HG02571 (cell line): Measurements from ENCODE around the gene NOL12.
"Not testable (repeated sequence)": the region's sequence is repeated elsewhere in the genome, so short reads cannot be mapped to it uniquely, and the experiment has no call there.

Source experiments
- ATAC-seq: cut with Tn5 transposase; IDR thresholded peaks from one replicate; pipeline ENCODE4 v1.9.1; 2021; ENCODE audit warnings: mild to moderate bottlenecking, moderate library complexity; ENCODE audit not compliant: unreplicated experiment

The NOL12 gene

GRCh38 chr22:37710675-37711074 is 24.5 kb downstream of the NOL12 start:
- ATAC-seq = no peak

GRCh38 chr22:37711490-37711889 is 25.3 kb downstream of the NOL12 start:
- no peak for ATAC-seq

GRCh38 chr22:37713761-37714160 is 27.6 kb downstream of the NOL12 start:
- no peak for ATAC-seq

GRCh38 chr22:37714634-37715033 is 28.5 kb downstream of the NOL12 start:
- ATAC-seq = no peak

DNA sequence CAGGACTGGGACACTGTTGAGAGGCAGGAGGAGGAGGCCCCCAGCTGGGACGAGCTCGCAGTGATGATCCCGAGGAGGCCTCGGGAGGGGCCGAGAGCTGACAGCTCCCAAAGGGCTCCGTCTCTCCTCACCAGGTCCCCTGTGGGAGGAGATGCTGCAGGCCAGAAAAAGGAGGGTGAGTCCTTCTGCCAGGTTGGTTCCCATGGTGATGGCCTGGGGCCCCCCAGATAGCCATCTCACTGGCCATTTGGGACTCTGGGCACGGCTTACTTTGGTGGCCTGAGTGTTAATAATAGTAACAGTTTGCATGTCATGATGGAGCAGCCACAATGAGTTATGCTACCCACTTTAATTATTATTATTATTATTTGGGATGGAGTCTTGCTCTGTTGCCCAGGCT is 29.6 kb downstream of the NOL12 start:
- no peak for ATAC-seq

GRCh38 chr22:37716708-37717107 is 30.6 kb downstream of the NOL12 start:
- no peak for ATAC-seq

GRCh38 chr22:37717235-37717634 is 31.1 kb downstream of the NOL12 start:
- not testable (repeated sequence) for ATAC-seq

DNA sequence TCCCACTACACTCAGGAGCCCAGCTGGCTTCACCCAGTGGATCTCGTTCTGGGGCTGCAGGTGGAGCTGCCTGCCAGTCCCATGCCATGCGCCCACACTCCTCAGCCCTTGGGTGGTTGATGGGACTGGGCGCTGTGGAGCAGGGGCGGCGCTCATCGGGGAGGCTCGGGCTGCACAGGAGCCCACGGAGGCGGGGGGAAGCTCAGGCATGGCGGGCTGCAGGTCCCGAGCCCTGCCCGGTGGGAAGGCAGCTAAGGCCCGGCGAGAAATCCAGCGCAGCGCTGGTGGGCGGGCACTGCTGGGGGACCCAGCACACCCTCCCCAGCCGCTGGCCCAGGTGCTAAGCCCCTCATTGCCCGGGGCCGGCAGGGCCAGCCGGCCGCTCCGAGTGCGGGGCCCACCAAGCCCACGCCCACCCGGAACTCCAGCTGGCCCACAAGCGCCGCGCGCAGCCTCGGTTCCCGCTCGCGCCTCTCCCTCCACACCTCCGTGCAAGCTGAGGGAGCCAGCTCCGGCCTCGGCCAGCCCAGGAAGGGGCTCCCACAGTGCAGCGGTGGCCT is 31.7 kb downstream of the NOL12 start:
- not testable (repeated sequence) for ATAC-seq

- ATAC-seq = no peak
These were observed 39.6 kb downstream of the NOL12 start for GRCh38 chr22:37725551-37726240.

DNA sequence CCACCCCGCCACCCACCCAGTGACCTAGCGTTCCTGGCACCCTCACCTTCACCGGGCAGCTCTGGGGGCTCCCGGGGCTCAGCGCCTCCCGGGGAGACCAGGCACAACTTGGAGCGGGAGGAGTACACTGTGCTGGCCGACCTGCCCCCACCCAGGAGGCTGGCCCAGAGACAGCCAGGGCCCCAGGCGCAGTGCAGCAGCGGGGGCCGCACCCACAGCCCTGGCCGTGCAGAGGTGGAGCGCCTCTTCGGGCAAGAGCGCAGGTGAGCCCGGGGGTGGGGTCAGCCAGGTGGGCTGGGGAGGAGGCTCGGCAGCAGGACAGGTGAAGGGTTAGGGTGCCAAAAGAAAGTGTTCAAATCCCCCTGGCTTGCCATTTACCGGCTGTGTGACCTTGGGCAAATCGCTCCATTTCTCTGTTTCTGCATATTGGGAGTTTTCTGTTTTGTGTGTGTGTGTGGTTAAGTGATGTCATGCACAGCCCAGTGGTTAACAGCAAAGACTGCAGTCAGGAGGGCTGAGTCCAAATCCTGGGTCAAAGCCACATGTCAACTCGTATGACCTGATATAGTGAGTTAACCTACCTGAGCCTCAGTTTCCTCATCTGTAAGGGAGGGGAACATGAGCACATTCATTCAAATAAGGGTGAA is 40.2 kb downstream of the NOL12 start:
- no peak for ATAC-seq

- no peak for ATAC-seq
These were observed 42.5 kb downstream of the NOL12 start for GRCh38 chr22:37728620-37729019.

- ATAC-seq = no peak
These were observed 45.8 kb downstream of the NOL12 start for GRCh38 chr22:37731804-37732471.

GRCh38 chr22:37732699-37733607 is 46.8 kb downstream of the NOL12 start:
- ATAC-seq = no peak

DNA sequence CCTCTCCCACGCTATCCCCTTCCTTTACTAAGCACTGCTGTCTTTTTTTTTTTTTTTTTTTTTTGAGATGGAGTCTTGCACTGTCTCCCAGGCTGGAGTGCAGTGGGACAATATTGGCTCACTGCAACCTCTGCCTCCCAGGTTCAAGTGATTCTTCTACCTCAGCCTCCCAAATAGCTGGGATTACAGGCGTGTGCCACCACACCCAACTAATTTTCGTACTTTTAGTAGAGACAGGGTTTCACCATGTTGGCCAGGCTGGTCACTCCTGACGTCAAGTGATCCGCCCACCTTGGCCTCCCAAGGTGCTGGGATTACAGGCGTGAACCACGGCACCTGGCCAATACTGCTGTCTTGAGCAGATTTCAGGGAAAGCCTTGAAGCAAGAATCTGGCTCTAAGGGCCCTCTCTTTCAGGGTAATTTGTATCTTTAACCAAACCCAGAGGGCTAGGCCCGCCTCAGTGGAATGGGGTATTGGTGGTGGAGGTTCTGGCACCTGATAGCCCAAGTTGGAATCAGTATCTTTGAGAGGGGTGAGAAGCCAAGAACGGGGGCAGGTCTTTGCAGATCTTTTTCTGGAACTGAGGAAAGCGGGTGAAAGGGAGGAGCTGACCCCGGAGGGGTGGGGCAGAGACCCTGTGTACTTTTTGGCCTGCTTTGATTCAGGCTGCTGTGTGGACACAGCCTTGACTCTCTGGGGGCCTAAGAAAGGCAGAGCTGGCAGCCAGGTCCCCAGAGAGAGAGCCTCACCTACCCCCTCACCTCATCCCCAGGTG is 47.7 kb downstream of the NOL12 start:
- no peak for ATAC-seq

DNA sequence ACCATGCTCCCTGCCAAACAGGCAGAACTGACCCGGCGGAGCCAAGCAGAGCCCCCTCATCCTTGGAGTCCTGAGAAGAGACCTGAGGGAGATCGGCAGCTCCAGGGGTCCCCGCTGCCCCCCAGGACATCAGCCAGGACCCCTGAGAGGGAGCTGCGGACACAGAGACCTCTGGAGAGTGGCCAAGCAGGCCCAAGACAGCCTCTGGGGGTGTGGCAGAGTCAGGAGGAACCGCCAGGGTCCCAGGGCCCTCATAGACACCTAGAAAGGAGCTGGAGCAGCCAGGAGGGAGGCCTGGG is 48.2 kb downstream of the NOL12 start:
- ATAC-seq = no peak

- ATAC-seq = no peak
These were observed 48.9 kb downstream of the NOL12 start for GRCh38 chr22:37734964-37735451.

GRCh38 chr22:37739035-37739434 is 52.9 kb downstream of the NOL12 start:
- ATAC-seq = no peak

GRCh38 chr22:37739611-37740049 is 53.5 kb downstream of the NOL12 start:
- ATAC-seq = no peak

DNA sequence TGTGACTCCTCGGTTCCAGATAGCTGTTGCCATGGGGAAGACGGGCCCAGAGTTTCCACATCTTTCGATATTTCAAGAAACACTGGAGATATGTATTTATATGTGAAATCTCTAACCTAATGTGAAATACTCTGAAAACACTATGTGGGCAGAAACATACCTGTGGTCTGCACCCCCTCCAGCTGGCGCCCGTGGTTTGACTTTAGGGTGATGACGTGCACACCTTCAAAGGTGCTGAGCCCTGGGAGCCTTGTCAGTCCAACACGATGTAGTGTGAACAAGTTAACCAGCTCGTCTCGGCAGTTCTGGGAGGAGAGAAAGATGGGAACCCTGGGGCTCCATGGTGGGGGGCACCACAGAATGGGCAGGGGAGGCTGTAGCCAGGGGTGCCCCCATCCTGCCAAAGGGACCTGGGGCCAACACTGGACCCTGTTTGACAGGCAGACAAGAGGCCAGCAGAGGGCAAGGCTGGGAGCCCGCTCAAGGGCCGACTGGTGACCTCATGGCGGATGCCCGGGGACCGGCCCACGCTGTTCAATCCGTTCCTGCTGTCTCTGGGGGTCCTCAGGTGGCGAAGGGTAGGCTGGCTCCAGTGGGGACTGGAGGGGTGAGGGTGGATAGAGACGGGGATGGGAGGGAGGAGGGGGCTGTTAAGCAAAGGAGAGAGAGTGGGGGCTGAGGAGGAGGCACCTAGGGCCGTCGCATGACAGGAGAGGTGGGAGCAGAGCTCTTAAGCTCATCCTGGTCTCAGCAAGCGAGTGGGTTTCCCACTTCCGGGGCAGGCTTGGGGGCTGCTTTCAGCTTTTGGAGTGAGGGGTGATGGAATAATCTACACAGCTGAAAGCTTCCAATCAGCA is 54.5 kb downstream of the NOL12 start:
- no peak for ATAC-seq
